ENCODE data around the gene HOXA5. TPM values are rescaled to one million over a fixed set of nuclear protein-coding genes. Genes with fewer than 3 reads are reported as not detected.

Gene HOXA5
- total RNA-seq, 1 experiment from 2014 or later, result 0.79 TPM

- Histone ChIP-seq H3K27ac (no peak overlapping the region), H3K4me1 (replicated peaks) (peaks cover 30% of the 10 kb centered on the region), H3K36me3 (0 out of 2 replicates have a peak, but pooled peaks cover 12% of the 10 kb centered on the region)
Observed at GRCh38 chr7:27128776-27129728, 14.4 kb downstream of the HOXA5 start.

GRCh38 chr7:27128034-27128433, 15.4 kb downstream of the HOXA5 start:
- no peaks in the 10 kb centered on the region for H3K9me3 ChIP-seq (replicated peaks)
- H3K27me3 ChIP-seq (replicated peaks), result no peaks in the 10 kb centered on the region
- DNase-seq (ENCODE audit: low read depth in 1 of 2, low spot score in 2 of 2), result peak in 1 of 2 experiments; percentile 12
- H3K4me1 ChIP-seq (replicated peaks), result peaks cover 20% of the 10 kb centered on the region
- no peak overlapping the region for H3K27ac ChIP-seq
- no peak overlapping the region for H3K4me3 ChIP-seq
- 0 out of 2 replicates have a peak, but pooled peaks cover 12% of the 10 kb centered on the region for H3K36me3 ChIP-seq

More at GRCh38 chr7:27128776-27129728, 14.4 kb downstream of the HOXA5 start:
- Histone ChIP-seq H3K27me3 (replicated peaks) (no peaks in the 10 kb centered on the region), H3K4me3 (peak overlapping the region; percentile 89; the same call in 1 of the 2 replicates), H3K9me3 (replicated peaks) (no peaks in the 10 kb centered on the region)
- peak in 1 of 2 experiments; percentile 31 for DNase-seq (ENCODE audit: low read depth in 1 of 2, low spot score in 2 of 2)

GRCh38 chr7:27126596-27127327, 16.7 kb downstream of the HOXA5 start:
- peaks cover 18% of the 10 kb centered on the region for H3K4me1 ChIP-seq (replicated peaks)

GRCh38 chr7:27125986-27126394, 17.5 kb downstream of the HOXA5 start:
- Histone ChIP-seq H3K27ac (no peak overlapping the region), H3K4me1 (replicated peaks) (peaks cover 18% of the 10 kb centered on the region), H3K4me3 (no peak overlapping the region), H3K27me3 (replicated peaks) (no peaks in the 10 kb centered on the region), H3K9me3 (replicated peaks) (no peaks in the 10 kb centered on the region), H3K36me3 (peaks cover 12% of the 10 kb centered on the region; the same call in 1 of the 2 replicates)
- peak in 1 of 2 experiments; percentile 6 for DNase-seq (ENCODE audit: low read depth in 1 of 2, low spot score in 2 of 2)

More at GRCh38 chr7:27126596-27127327, 16.7 kb downstream of the HOXA5 start:
- Histone ChIP-seq H3K4me3 (no peak overlapping the region), H3K27me3 (replicated peaks) (no peaks in the 10 kb centered on the region), H3K36me3 (0 out of 2 replicates have a peak, but pooled peaks cover 12% of the 10 kb centered on the region), H3K9me3 (replicated peaks) (no peaks in the 10 kb centered on the region), H3K27ac (no peak overlapping the region)
- DNase-seq (ENCODE audit: low read depth in 1 of 2, low spot score in 2 of 2), result no peak

- Histone ChIP-seq H3K9me3 (replicated peaks) (no peaks in the 10 kb centered on the region), H3K27me3 (replicated peaks) (no peaks in the 10 kb centered on the region), H3K36me3 (peaks cover 9% of the 10 kb centered on the region; the same call in 1 of the 2 replicates), H3K27ac (no peak overlapping the region), H3K4me3 (no peak overlapping the region), H3K4me1 (replicated peaks) (peaks cover 19% of the 10 kb centered on the region)
- DNase-seq (ENCODE audit: low read depth in 1 of 2, low spot score in 2 of 2), result peak in 1 of 2 experiments; percentile 24
Observed at GRCh38 chr7:27124902-27125689, 18.4 kb downstream of the HOXA5 start.

- Histone ChIP-seq H3K27ac (no peak overlapping the region), H3K27me3 (replicated peaks) (no peaks in the 10 kb centered on the region), H3K36me3 (peaks cover 9% of the 10 kb centered on the region; the same call in 1 of the 2 replicates), H3K4me1 (replicated peaks) (peaks cover 13% of the 10 kb centered on the region), H3K4me3 (no peak overlapping the region), H3K9me3 (replicated peaks) (no peaks in the 10 kb centered on the region)
- peak in 1 of 2 experiments; percentile 32 for DNase-seq (ENCODE audit: low read depth in 1 of 2, low spot score in 2 of 2)
Observed at GRCh38 chr7:27124096-27124901, 19.2 kb downstream of the HOXA5 start.

GRCh38 chr7:27123477-27124053, 19.9 kb downstream of the HOXA5 start:
- DNase-seq (ENCODE audit: low read depth in 1 of 2, low spot score in 2 of 2), result peak in 1 of 2 experiments; percentile 10
- H3K27me3 ChIP-seq (replicated peaks), result no peaks in the 10 kb centered on the region
- no peak overlapping the region for H3K27ac ChIP-seq
- no peaks in the 10 kb centered on the region for H3K9me3 ChIP-seq (replicated peaks)
- H3K36me3 ChIP-seq, result peaks cover 8% of the 10 kb centered on the region; the same call in 1 of the 2 replicates
- H3K4me3 ChIP-seq, result no peak overlapping the region
- H3K4me1 ChIP-seq (replicated peaks), result peaks cover 13% of the 10 kb centered on the region

GRCh38 chr7:27123007-27123476, 20.4 kb downstream of the HOXA5 start:
- Histone ChIP-seq H3K27me3 (replicated peaks) (no peaks in the 10 kb centered on the region), H3K4me1 (replicated peaks) (peaks cover 13% of the 10 kb centered on the region), H3K36me3 (peaks cover 3% of the 10 kb centered on the region; the same call in 1 of the 2 replicates), H3K27ac (no peak overlapping the region), H3K4me3 (no peak overlapping the region), H3K9me3 (replicated peaks) (no peaks in the 10 kb centered on the region)
- DNase-seq (ENCODE audit: low read depth in 1 of 2, low spot score in 2 of 2), result peak in 1 of 2 experiments; percentile 38

- Histone ChIP-seq H3K4me1 (replicated peaks) (peaks cover 13% of the 10 kb centered on the region), H3K36me3 (peaks cover 2% of the 10 kb centered on the region; the same call in 1 of the 2 replicates), H3K27ac (no peak overlapping the region), H3K4me3 (no peak overlapping the region), H3K27me3 (replicated peaks) (no peaks in the 10 kb centered on the region), H3K9me3 (replicated peaks) (no peaks in the 10 kb centered on the region)
- DNase-seq (ENCODE audit: low read depth in 1 of 2, low spot score in 2 of 2), result peak in 1 of 2 experiments; percentile 29
Observed at GRCh38 chr7:27122077-27122910, 21.2 kb downstream of the HOXA5 start.

- DNase-seq (ENCODE audit: low read depth in 1 of 2, low spot score in 2 of 2), result no peak
- H3K27me3 ChIP-seq (replicated peaks), result no peaks in the 10 kb centered on the region
- H3K27ac ChIP-seq, result no peak overlapping the region
- H3K36me3 ChIP-seq, result peaks cover 2% of the 10 kb centered on the region; the same call in 1 of the 2 replicates
- peaks cover 13% of the 10 kb centered on the region for H3K4me1 ChIP-seq (replicated peaks)
- no peak overlapping the region for H3K4me3 ChIP-seq
- H3K9me3 ChIP-seq (replicated peaks), result no peaks in the 10 kb centered on the region
Observed at GRCh38 chr7:27121684-27122076, 21.8 kb downstream of the HOXA5 start.

- Histone ChIP-seq H3K36me3 (peaks cover 2% of the 10 kb centered on the region; the same call in 1 of the 2 replicates), H3K4me1 (replicated peaks) (peaks cover 25% of the 10 kb centered on the region), H3K4me3 (no peak overlapping the region), H3K9me3 (replicated peaks) (no peaks in the 10 kb centered on the region), H3K27me3 (replicated peaks) (no peaks in the 10 kb centered on the region), H3K27ac (no peak overlapping the region)
- DNase-seq (ENCODE audit: low read depth in 1 of 2, low spot score in 2 of 2), result peak in 1 of 2 experiments; percentile 11
Observed at GRCh38 chr7:27119412-27119911, 24.0 kb downstream of the HOXA5 start.
